Activated T-helper 1 cell treated with anti-CD3 and anti-CD28 coated beads, Interleukin-2, amount 50 U/mL, for 16 hours (primary cell): ENCODE data around the gene BBS10.
"Not testable (repeated sequence)": the region's sequence is repeated elsewhere in the genome, so short reads cannot be mapped to it uniquely, and the experiment has no call there.

Experiments used
- DNase-seq, 2 donors: peaks; one replicate each; pipeline ENCODE4 v3.0.0-alpha.2; 2020; ENCODE audit warnings: low read depth in 1 of 2, low spot score in 1 of 2

The BBS10 gene

GRCh38 chr12:76332606-76333005 lies 15.6 kb downstream of the BBS10 start:
- no peak for DNase-seq

DNA sequence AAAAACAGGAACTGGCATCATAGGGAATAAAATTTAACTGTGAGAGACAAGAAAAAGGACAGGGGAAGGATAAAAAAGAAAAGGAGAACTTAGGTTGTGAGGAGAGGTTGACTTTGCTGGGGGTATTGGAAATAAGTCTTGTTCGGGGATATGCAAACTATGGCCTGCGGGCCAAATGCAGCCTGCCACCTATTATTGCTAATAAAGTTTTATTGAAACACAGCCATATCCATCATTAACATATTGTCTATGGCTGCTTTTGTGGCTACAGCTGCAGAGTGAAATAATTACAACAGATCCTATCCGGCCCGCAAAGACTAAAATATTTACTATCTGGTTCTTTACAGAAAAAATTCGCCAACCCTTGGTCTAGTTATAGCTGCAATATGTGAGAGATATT lies 18.6 kb downstream of the BBS10 start:
- no peak for DNase-seq

GRCh38 chr12:76329159-76329558 lies 19.1 kb downstream of the BBS10 start:
- DNase-seq = no peak

- not testable (repeated sequence) for DNase-seq
Observed at GRCh38 chr12:76319595-76320319, 28.5 kb downstream of the BBS10 start.

DNA sequence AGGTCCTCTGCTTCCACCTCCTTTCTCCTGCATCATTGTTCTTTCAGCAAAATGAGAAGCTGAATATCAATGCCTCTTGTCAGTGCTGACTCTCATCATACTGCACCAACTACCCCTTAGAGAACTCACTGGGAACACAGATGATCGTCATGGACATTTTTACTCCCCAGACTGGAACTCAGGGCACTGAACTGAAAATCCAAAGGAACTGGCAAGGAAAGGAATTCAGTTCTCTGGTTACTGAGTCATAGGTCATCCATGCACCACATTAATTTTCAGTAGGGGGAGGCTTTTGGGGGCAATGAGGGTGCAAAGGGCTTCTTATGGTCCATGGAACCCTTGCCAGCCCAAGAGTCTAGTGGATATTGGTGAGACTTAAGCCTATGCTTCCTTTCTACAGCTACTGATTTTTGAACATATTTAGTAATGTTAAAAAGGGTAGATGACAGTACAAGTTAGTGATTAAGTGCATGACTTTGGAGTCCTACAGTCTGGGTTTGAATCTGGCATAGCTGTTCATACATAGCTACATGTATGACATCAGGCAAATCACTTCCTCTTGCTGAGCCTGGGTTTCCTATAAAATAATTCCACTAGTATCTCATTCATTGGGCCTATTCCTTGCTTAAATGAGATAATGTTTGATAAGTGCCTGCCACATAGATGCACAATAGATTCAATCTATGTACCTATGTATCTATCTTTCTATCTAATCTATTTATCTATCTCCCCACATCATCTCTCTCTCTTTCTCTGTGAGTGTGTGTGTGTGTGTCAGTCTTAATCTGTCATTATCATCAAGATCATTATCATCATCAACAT lies 29.2 kb downstream of the BBS10 start:
- no peak for DNase-seq

GRCh38 chr12:76317976-76318375 lies 30.2 kb downstream of the BBS10 start:
- no peak for DNase-seq

DNA sequence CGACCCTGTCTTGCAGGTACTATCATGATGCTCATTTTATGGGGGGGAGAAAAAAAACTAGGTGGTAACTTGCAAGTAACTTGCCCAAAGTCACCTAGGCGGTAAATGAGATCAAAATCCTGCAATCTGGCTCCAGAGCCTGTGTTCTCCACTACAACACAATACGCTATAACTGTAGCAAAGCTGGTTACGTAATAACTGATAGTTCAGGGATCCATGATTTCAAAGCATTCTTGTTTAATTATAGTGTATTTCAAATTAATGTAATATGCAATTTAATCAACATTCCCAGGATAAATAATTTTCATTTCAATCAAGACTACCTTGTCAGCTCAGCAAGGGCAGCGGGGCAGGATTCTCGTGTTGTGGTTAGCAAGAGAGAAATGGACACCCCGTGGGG lies 31.7 kb downstream of the BBS10 start:
- no peak for DNase-seq

DNA sequence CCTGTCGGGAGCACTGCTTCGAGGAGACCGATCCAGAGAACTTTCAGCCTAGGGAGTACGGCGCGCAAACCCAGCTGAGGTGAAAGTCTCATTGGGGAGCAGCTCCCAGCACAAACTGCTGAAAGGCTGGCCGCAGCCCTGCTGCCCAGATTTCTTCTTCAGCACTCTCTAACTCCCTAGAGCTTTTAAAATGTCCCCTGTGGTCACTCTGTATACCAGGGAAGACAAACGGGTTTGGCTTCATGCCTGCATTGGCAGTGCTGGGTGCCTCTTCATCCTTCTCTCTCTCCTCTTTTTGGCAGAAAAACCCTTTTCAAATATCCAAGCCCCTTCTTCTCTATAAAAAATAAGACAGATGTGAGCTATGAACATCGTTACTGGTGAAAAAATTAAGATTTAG lies 34.9 kb downstream of the BBS10 start:
- no peak for DNase-seq

GRCh38 chr12:76312315-76312714 lies 35.9 kb downstream of the BBS10 start:
- DNase-seq = no peak

- DNase-seq = no peak
Observed at GRCh38 chr12:76311796-76312195, 36.4 kb downstream of the BBS10 start.

DNA sequence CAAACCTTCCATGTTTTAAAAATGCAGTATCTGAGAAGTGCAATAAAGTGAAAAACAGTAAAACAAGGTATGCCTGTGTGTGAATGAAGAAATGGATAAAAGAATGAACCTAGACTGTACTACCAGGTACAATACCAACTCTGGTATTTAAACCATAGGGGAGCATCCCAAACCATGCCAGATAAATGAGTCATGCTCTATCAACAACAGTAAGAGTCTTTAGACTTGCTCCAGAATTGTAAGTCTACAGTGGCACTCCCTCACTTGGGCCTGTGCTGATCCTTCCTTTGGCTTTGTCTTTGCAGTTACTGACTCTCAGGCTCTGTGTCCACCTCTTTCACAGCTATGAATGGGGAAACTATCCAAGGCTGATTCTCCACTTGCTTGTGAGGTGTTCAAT lies 38.1 kb downstream of the BBS10 start:
- no peak for DNase-seq

DNA sequence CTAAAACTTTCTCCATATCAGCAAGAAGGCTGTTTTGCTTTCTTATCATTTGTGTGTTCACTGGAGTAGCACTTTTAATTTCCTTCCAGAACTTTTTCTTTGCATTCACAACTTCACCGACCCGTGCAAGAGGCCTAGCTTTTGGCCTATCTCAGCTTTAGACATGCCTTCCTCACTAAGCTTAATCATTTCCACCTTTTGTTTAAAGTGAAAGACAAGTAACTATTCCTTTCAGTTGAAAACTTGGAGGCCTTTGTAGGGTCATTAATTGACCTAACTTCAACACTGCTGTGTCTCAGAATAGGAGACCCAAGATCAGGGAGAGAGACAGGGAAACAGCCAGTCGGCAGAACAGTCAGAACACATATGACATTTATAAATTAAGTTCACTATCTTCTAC lies 39.3 kb downstream of the BBS10 start:
- DNase-seq = no peak

DNA sequence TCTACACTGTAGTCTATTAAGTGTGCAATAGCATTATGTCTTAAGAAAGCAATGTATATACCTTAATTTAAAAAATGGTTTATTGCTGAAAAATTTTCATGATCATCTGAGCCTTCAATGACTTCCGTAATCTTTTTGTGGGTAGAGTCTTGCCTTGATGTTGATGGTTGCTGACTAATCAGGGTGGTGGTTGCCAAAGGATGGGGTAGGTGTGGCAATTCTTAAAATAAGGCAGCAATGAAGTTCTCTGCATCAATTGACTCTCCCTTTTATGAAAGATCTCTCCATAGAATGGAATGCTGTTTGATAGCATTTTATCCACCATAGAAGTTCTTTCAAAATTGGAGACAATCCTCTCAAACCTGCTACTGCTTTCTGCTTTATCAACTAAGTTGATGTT lies 41.1 kb downstream of the BBS10 start:
- no peak for DNase-seq

DNA sequence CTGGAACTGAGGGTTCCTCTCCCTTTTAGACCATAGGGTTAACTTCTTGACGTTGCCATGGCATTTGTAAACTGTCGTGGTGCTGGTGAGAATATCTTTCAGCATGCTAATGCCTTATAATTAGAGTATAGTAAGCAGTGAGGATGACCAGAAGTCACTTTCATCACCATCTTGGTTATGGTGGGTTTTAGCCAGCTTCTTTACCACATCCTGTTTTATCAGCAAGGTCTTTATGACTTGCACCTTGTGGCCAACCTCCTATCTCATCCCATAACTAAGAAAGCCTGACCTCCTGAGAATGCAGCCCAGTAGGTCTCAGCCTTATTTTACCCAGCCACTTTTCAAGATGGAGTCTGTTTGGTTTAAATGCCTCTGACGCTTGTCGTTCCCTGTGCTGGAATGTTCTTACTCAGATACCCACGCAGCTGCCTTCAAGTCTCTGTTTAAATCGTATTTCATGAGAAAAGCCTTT lies 44.2 kb downstream of the BBS10 start:
- no peak for DNase-seq

- no peak for DNase-seq
Observed at GRCh38 chr12:76303365-76303764, 44.9 kb downstream of the BBS10 start.

- no peak for DNase-seq
Observed at GRCh38 chr12:76300297-76300665, 47.9 kb downstream of the BBS10 start.

DNA sequence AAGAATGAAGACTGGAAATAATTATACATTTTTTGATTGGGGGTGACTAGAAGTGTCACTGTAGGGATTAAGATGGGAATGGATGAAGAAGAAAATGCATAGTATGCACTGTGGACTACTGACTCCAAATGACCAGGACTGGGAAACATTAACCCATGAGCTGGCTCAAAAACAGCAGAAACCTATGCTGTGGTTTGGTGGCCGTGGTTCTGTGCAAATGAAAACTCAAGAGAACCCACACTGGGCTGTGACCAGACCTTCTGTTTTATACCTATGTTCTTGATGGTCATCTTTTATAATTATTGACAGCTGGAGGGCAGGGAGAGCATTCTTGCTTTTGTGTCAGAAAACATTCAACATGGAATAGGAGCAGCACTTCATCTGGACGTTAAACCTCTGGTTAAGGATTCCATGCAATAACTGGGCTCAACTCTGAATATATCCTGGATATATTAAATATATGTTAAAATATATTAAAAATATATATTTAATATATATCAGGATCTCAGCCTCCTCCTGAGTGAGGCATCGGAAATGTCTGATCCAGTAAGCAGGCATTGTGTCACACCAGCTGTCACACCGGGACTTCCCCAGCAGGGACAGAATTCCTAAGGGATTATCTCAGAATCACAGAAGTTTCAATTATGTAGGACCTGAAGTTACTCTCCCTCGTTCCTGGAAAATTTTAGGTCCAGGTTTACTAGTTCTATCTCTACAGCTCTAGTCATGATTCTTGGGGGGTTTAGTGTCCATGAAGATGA lies 48.5 kb downstream of the BBS10 start:
- DNase-seq = no peak
